ENCODE data around the gene ABCD4.

ABCD4 gene

DNA sequence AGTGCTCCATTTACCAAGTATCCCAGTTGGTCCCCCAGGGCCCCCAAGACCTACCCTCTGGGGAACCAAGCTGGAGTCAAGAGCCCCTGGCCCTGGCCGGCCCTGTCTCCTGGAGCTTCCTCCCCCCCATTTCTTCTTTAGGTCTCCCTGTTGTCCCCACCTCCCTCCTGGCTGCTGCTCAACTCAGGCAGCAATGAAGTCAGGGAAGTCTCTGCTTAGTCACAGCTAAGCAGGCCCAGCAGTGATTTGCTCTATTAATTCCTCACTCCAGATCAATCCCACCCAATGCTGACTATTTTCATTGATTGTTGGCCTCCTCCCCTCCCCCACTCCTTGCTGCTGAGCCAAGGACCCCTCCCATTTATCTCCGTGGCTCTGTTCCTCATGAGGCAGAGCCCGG is 35.1 kb downstream of the ABCD4 start:
- no peaks in the 10 kb centered on the region for H3K79me2 ChIP-seq (ENCODE audit: insufficient read depth, low read length)
- no peaks in the 10 kb centered on the region for H4K20me1 ChIP-seq (ENCODE audit: insufficient read depth, low read length, poor library complexity, severe bottlenecking)
- no peaks in the 10 kb centered on the region for H3K9me3 ChIP-seq (ENCODE audit: insufficient read depth, low read depth, low read length)
- H2AFZ ChIP-seq (ENCODE audit: low read length), result no peak overlapping the region
- H3K4me3 ChIP-seq (ENCODE audit: low read length, poor library complexity, severe bottlenecking), result no peak overlapping the region
- H3K4me2 ChIP-seq (ENCODE audit: low read depth, low read length, poor library complexity, severe bottlenecking), result no peak overlapping the region
- no peaks in the 10 kb centered on the region for H3K9me2 ChIP-seq (replicated peaks; ENCODE audit: low read depth, low read length)
- no peak for TF ChIP-seq EZH2phosphoT487 (IDR thresholded peaks at IDR 0.05; ENCODE audit: borderline replicate concordance)
- no peak for TF ChIP-seq CTCF (conservative IDR thresholded peaks at IDR 0.05; ENCODE audit: low read length)
- H3K36me3 ChIP-seq (ENCODE audit: insufficient read depth, low read length), result no peaks in the 10 kb centered on the region
- H3K9ac ChIP-seq (ENCODE audit: low read depth, low read length, poor library complexity, severe bottlenecking), result no peak overlapping the region
- H3K27me3 ChIP-seq (ENCODE audit: insufficient read depth, low read length, poor library complexity, severe bottlenecking), result no peaks in the 10 kb centered on the region
- no peaks in the 10 kb centered on the region for H3K4me1 ChIP-seq (ENCODE audit: insufficient read depth, low read length, poor library complexity, severe bottlenecking)
- H3F3A ChIP-seq (ENCODE audit: low read depth), result no peaks in the 10 kb centered on the region

DNA sequence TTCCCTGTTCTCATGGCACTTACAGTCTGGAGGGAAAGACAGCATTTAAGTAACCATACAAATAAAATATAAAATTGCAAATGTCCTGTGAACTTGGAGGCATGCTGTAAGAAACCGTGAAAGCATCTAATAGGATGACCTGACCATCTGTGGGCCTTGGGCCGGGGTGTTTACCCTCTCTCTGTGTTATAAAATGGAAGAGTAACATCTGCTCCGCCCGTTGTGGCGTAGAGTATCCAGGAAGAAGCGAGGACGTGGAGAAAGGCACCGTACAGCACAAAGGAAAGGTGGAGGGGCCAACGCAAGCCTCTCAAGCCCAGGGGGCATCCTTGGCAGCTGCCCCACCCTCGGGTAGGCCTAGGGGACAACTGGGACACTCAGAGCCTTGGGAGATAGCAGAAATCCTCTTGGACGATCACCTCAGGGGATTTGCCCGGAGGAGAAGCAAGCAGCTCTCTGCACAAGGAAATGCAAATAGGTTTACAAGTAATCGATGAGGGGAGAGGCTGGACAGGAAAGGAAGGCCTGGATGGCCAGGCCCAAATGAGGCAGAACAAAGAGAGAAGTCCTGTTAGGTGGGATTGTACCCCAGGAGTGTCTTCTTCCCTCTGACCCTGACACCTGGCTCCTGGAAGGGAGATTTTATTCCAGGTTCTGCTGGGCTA is 37.3 kb downstream of the ABCD4 start:
- Histone ChIP-seq H3K36me3 (ENCODE audit: insufficient read depth, low read length) (no peaks in the 10 kb centered on the region), H3K9me2 (replicated peaks; ENCODE audit: low read depth, low read length) (no peaks in the 10 kb centered on the region), H3K9ac (ENCODE audit: low read depth, low read length, poor library complexity, severe bottlenecking) (no peak overlapping the region), H3F3A (ENCODE audit: low read depth) (no peaks in the 10 kb centered on the region), H3K27me3 (ENCODE audit: insufficient read depth, low read length, poor library complexity, severe bottlenecking) (no peaks in the 10 kb centered on the region), H3K79me2 (ENCODE audit: insufficient read depth, low read length) (no peaks in the 10 kb centered on the region), H4K20me1 (ENCODE audit: insufficient read depth, low read length, poor library complexity, severe bottlenecking) (no peaks in the 10 kb centered on the region), H3K4me2 (ENCODE audit: low read depth, low read length, poor library complexity, severe bottlenecking) (no peak overlapping the region), H3K9me3 (ENCODE audit: insufficient read depth, low read depth, low read length) (no peaks in the 10 kb centered on the region), H3K4me1 (ENCODE audit: insufficient read depth, low read length, poor library complexity, severe bottlenecking) (no peaks in the 10 kb centered on the region), H3K4me3 (ENCODE audit: low read length, poor library complexity, severe bottlenecking) (no peak overlapping the region), H2AFZ (ENCODE audit: low read length) (no peak overlapping the region)
- TF ChIP-seq EZH2phosphoT487 (IDR thresholded peaks at IDR 0.05; ENCODE audit: borderline replicate concordance), result no peak
- no peak for TF ChIP-seq CTCF (conservative IDR thresholded peaks at IDR 0.05; ENCODE audit: low read length)

- no peak overlapping the region for H3K4me2 ChIP-seq (ENCODE audit: low read depth, low read length, poor library complexity, severe bottlenecking)
- H3K4me3 ChIP-seq (ENCODE audit: low read length, poor library complexity, severe bottlenecking), result no peak overlapping the region
- no peaks in the 10 kb centered on the region for H3K4me1 ChIP-seq (ENCODE audit: insufficient read depth, low read length, poor library complexity, severe bottlenecking)
- H3K27me3 ChIP-seq (ENCODE audit: insufficient read depth, low read length, poor library complexity, severe bottlenecking), result no peaks in the 10 kb centered on the region
- H4K20me1 ChIP-seq (ENCODE audit: insufficient read depth, low read length, poor library complexity, severe bottlenecking), result no peaks in the 10 kb centered on the region
- no peaks in the 10 kb centered on the region for H3K36me3 ChIP-seq (ENCODE audit: insufficient read depth, low read length)
- H3F3A ChIP-seq (ENCODE audit: low read depth), result no peaks in the 10 kb centered on the region
- H3K9ac ChIP-seq (ENCODE audit: low read depth, low read length, poor library complexity, severe bottlenecking), result no peak overlapping the region
- TF ChIP-seq EZH2phosphoT487 (IDR thresholded peaks at IDR 0.05; ENCODE audit: borderline replicate concordance), result no peak
- no peak for TF ChIP-seq CTCF (conservative IDR thresholded peaks at IDR 0.05; ENCODE audit: low read length)
- H2AFZ ChIP-seq (ENCODE audit: low read length), result no peak overlapping the region
- H3K79me2 ChIP-seq (ENCODE audit: insufficient read depth, low read length), result no peaks in the 10 kb centered on the region
- no peaks in the 10 kb centered on the region for H3K9me2 ChIP-seq (replicated peaks; ENCODE audit: low read depth, low read length)
- H3K9me3 ChIP-seq (ENCODE audit: insufficient read depth, low read depth, low read length), result no peaks in the 10 kb centered on the region
Observed at GRCh38 chr14:74263921-74264320, 38.8 kb downstream of the ABCD4 start.
